Ovary (tissue), 3 donors: ENCODE data around the gene PBRM1.

Experiments used
- CTCF ChIP-seq, 3 donors: fragments of 450-650 bp in 2 of 3; fragments of 200-600 bp in 1 of 3; IDR thresholded peaks; one replicate each; pipeline versions ENCODE4 v1.5.1 to v1.8.0; 2016 to 2022; ENCODE audit warnings: antibody characterized with exemption in 3 of 3, mild to moderate bottlenecking in 1 of 3
- EP300 ChIP-seq: sonication (generic); formaldehyde crosslinking; IDR thresholded peaks from one replicate; pipeline ENCODE4 v1.6.1; 2017; ENCODE audit warnings: antibody characterized with exemption
- POLR2A ChIP-seq: fragments of 450-650 bp; IDR thresholded peaks from one replicate; pipeline ENCODE4 v1.6.1; 2017; ENCODE audit warnings: antibody characterized with exemption, mild to moderate bottlenecking, moderate library complexity
- donor health status: DM: no; HTN: no; CAD: no.

GRCh38 chr3:52530918-52531826, 154.5 kb downstream of the PBRM1 start:
- TF ChIP-seq EP300 (no peak), CTCF (IDR thresholded peaks at IDR 0.05) (no peak), POLR2A (no peak)
